HPDE6-E6E7 (cell line): ENCODE data around the gene TUSC2.
"Not testable (repeated sequence)": the region's sequence is repeated elsewhere in the genome, so short reads cannot be mapped to it uniquely, and the experiment has no call there.

Experiments used
- DNase-seq: peaks from one replicate; pipeline ENCODE4 v3.0.0; 2011; ENCODE audit warnings: missing footprints; ENCODE audit errors: extremely low spot score

TUSC2 gene

GRCh38 chr3:50318615-50319014 is 9.4 kb downstream of the TUSC2 start:
- DNase-seq, result no peak

- DNase-seq, result no peak
Observed at GRCh38 chr3:50318163-50318562, 9.9 kb downstream of the TUSC2 start.

- DNase-seq, result no peak
Observed at GRCh38 chr3:50317300-50317699, 10.7 kb downstream of the TUSC2 start.

GRCh38 chr3:50316657-50317242 is 11.3 kb downstream of the TUSC2 start:
- DNase-seq, result peak; percentile 71

GRCh38 chr3:50314816-50315215 is 13.2 kb downstream of the TUSC2 start:
- no peak for DNase-seq

- DNase-seq, result no peak
Observed at GRCh38 chr3:50314342-50314741, 13.7 kb downstream of the TUSC2 start.

- not testable (repeated sequence) for DNase-seq
Observed at GRCh38 chr3:50312041-50312440, 16.0 kb downstream of the TUSC2 start.

- DNase-seq, result no peak
Observed at GRCh38 chr3:50304601-50305000, 23.4 kb downstream of the TUSC2 start.

- no peak for DNase-seq
Observed at GRCh38 chr3:50303013-50303815, 24.8 kb downstream of the TUSC2 start, which contains the start of gene HYAL1. TSS of gene HYAL1 (minus strand) at chr3:50303574. CDS start at chr3:50302956, 618 bp downstream.

GRCh38 chr3:50302095-50303012 is 25.7 kb downstream of the TUSC2 start:
- DNase-seq, result no peak

- no peak for DNase-seq
Observed at GRCh38 chr3:50300681-50301254, 27.3 kb downstream of the TUSC2 start.

- no peak for DNase-seq
Observed at GRCh38 chr3:50299929-50300680, 27.9 kb downstream of the TUSC2 start.

GRCh38 chr3:50299638-50299928 is 28.4 kb downstream of the TUSC2 start:
- peak; percentile 60 for DNase-seq

- DNase-seq, result peak; percentile 71
Observed at GRCh38 chr3:50298836-50299637, 29.0 kb downstream of the TUSC2 start, which contains the start of the genes HYAL3 and NAA80. TSS of gene HYAL3 (minus strand) at chr3:50299405. CDS start at chr3:50295602, 3,803 bp downstream. TSS of gene NAA80 (minus strand) at chr3:50299405. CDS start at chr3:50297463, 1,942 bp downstream.

- no peak for DNase-seq
Observed at GRCh38 chr3:50297896-50298725, 29.9 kb downstream of the TUSC2 start.

- DNase-seq, result no peak
Observed at GRCh38 chr3:50297384-50297775, 30.6 kb downstream of the TUSC2 start.

- DNase-seq, result no peak
Observed at GRCh38 chr3:50296721-50297383, 31.2 kb downstream of the TUSC2 start.

- no peak for DNase-seq
Observed at GRCh38 chr3:50295553-50296431, 32.2 kb downstream of the TUSC2 start.
